ENCODE results near the gene RBKS.
A peak's percentile ranks its signal among the peaks of the same experiment; 100 is the strongest.

The RBKS gene

DNA sequence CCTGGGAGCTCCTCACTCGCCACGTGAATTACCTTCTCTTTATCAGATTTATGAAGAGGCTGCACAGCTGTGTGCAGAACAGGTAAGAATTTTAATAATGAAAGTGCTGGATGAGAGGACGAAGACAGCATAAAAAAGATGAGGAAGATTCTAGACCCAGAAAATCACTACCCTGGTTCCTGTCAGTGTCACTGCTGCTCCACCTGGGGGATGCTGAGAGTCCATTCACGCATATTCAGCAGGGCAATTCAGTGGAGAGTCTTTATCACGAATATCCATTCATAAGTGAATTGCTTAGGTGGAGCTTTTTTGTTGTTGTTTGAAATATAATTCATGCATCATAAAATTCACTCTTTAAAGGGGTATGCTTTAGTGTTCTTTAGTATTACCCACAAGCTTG is 66.6 kb downstream of the RBKS start:
- no peak for TF ChIP-seq POLR2A (IDR thresholded peaks at IDR 0.05; ENCODE audit: low read depth, low read length)
- DNase-seq (ENCODE audit: insufficient read length, low spot score) (no peak), FAIRE-seq (no peak)

- no peak for TF ChIP-seq POLR2A (IDR thresholded peaks at IDR 0.05; ENCODE audit: low read depth, low read length)
- no peak for DNase-seq (ENCODE audit: insufficient read length, low spot score)
- FAIRE-seq = no peak
Observed at GRCh38 chr2:27823135-27823534, 67.1 kb downstream of the RBKS start.

DNA sequence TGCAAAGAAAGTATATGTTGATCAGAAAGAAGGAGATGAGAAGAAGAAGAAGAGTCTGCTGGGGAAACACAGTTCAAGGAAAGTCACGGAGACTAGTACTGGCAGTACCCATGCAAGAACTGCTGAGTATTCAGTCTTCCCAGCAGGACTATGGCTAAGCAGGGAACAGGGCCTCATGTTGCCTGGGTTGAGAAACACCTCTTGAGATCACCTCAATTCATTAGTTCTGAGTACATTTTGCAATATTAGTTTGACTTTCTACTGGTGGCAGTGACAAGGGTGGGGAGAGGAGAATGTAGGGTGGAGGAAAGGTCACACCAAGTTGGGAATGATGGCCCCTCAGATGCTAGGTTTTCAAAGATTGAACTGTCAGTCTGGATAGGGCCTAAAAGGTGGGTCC is 68.1 kb downstream of the RBKS start:
- no peak for TF ChIP-seq POLR2A (IDR thresholded peaks at IDR 0.05; ENCODE audit: low read depth, low read length)
- DNase-seq (ENCODE audit: insufficient read length, low spot score) = no peak
- FAIRE-seq = no peak

DNA sequence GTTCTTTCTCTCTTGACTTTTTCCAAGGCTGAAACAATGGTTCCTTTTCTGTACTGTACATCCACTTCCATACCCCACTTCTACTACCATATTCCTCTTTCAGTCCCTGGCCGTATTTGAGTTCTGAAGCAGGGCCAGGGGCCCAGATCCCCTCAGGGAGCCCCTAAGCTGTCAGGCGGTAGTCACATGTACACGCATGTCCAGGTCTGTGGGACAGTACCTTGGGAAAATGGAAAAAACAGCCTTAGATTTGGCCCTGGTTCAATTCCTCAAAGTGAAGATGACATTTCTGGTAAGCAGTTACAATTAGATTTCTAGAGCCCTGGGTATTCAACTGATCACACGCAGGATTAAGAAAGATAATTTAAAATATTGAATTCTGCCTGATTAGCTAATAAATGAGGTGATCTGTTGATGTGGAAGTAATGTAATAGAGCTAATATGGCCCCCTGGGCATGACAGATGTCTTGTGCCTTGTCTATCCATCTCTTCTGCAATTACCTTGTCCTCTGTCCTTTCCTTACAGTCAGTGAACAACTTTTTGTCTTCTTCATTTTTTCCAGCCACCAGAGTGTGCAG is 74.2 kb downstream of the RBKS start:
- no peak for TF ChIP-seq POLR2A (IDR thresholded peaks at IDR 0.05; ENCODE audit: low read depth, low read length)
- DNase-seq (ENCODE audit: insufficient read length, low spot score) (no peak), FAIRE-seq (no peak)

DNA sequence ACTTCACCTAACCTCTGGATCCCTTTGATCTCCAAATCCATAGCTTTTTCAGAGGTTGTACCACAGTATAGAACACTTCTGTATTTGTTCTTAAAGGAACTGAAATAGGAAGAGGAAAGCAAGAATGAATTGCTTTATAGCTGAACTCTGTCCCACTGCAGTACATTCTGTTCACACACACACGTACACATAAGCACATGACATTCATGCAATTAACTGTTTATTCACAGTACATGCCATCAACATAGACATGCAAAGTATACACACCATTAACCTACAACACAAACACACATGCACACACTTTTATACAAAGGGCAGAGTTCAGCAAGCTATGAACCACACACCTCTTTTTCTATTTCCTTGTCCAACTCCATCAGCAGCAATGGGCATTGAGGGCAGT is 75.4 kb downstream of the RBKS start:
- no peak for DNase-seq (ENCODE audit: insufficient read length, low spot score)
- FAIRE-seq = peak; percentile 33
- TF ChIP-seq POLR2A (IDR thresholded peaks at IDR 0.05; ENCODE audit: low read depth, low read length) = no peak

DNA sequence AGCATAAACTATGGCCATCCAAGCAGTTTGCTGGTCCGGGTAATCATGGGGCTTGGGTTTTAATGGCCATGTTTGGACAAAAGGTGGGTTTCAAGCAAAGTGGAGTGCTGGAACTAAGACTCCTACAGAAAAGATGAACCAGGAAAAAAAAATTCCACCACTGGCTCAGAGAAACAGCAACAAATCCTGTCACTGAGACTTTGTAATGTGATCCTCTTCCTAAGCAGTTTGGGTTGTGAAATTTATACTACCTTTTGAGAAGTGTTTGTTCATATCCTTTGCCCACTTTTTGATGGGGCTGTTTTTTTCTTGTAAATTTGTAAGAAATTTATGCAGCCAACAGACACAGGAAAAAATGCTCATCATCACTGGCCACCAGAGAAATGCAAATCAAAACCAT is 78.4 kb downstream of the RBKS start:
- DNase-seq (ENCODE audit: insufficient read length, low spot score) = no peak
- TF ChIP-seq POLR2A (IDR thresholded peaks at IDR 0.05; ENCODE audit: low read depth, low read length) = no peak
- FAIRE-seq = no peak

DNA sequence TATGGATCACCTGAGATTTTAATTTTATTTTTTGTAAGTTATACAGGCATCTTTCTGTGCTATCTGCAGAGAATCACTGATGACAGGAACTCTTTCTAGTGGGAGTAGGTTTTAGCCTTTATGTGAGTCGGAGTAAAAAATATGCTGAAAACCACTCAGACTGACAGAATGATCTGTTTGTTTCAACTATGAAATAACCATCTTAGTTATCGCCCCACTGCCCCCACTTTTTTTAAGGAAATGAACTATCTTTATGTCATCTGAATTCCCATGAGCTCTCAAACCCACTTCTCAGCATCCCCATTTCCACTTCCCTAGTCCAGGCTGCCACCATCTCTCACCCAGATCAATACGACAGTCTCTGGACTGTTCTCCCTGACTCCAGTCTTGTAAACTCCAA is 79.7 kb downstream of the RBKS start:
- no peak for FAIRE-seq
- no peak for DNase-seq (ENCODE audit: insufficient read length, low spot score)
- no peak for TF ChIP-seq POLR2A (IDR thresholded peaks at IDR 0.05; ENCODE audit: low read depth, low read length)

DNA sequence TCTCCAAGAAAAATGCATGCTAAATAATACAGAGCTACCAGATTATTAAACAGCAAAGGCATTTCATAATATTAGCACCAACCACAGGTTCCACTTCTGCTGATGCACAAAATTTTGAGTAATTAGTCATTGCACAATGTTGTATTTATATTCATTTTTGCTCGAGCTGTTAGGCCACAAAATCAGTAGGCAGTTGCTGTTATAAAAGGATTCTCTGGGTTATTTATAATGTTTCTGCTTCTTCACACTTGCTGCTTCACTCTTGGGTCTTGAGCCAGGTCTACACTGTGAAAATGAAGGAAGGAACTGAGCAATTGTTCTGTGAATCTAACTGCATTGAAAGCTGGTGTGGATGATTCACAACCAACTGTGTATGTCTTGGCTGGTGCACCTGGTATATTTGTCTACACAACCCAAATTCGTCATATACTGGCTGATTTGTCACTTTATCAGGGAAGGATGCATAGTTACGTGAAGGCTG is 80.4 kb downstream of the RBKS start:
- peak; percentile 99 for FAIRE-seq

DNA sequence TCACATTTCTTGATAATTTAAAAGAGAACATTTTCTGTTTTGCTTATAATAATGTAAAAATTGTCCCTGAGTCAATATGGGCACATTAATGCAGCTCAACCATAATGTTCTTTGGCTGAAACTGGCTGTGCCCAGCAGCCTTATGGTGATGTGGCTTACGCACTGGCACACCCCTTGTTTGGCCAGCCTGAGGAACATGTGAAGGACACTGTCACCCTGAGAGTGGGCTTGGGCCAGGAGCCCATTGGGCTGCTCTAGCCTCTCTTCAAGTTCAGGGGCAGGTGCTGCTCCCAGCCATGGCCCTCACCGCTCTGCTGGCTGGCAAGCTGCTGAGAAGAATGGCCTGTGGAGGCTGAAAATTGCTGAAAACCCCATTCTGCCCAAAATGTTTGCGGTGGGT is 81.2 kb downstream of the RBKS start:
- FAIRE-seq = no peak
- no peak for TF ChIP-seq POLR2A (IDR thresholded peaks at IDR 0.05; ENCODE audit: low read depth, low read length)
- DNase-seq (ENCODE audit: insufficient read length, low spot score) = no peak

More for the DNA sequence above, 80.4 kb downstream of the RBKS start:
- no peak for TF ChIP-seq POLR2A (IDR thresholded peaks at IDR 0.05; ENCODE audit: low read depth, low read length)
- DNase-seq (ENCODE audit: insufficient read length, low spot score) = peak; percentile 48

DNA sequence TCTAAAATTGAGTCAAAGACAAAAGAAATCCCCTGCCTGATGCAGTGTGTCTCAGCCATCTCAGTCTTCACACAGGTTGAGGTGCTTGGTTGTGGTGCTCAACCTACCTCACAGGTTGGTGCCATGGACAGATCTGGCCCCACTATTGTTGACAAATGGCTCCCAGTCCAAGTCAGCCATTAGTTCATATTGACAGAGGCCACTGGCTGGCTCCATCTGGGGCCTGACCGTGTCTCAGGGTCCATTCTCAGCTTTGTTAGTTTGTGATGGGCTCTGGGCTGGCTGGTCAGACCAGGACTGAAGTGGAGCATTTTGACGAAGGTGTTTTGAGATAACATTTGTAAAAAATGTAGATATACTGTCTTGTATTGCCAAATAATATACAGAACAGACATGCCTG is 81.8 kb downstream of the RBKS start:
- FAIRE-seq = no peak
- no peak for DNase-seq (ENCODE audit: insufficient read length, low spot score)
- TF ChIP-seq POLR2A (IDR thresholded peaks at IDR 0.05; ENCODE audit: low read depth, low read length) = no peak

DNA sequence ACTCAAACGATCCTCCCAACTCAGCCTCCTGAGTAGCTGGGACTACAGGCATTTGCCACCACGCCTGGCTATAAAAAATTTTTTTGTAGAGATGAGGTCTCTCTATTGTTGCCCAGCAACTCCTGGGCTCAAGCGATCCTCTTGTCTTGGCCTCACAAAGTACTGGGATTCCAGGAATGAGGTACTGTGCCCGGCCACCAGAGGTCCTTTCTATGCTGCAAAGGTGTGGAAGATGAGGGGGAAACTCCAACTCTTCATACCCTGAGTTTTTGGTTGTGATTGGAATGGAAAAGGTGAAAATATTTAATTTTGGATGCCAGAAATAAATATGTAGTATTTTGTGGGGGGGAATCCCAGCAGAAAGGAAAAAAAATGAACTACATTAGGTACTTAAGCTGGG is 82.7 kb downstream of the RBKS start:
- TF ChIP-seq POLR2A (IDR thresholded peaks at IDR 0.05; ENCODE audit: low read depth, low read length) = no peak
- DNase-seq (ENCODE audit: insufficient read length, low spot score) (no peak), FAIRE-seq (no peak)

- FAIRE-seq = no peak
- TF ChIP-seq POLR2A (IDR thresholded peaks at IDR 0.05; ENCODE audit: low read depth, low read length) = no peak
- no peak for DNase-seq (ENCODE audit: insufficient read length, low spot score)
Observed at GRCh38 chr2:27806311-27807059, 83.7 kb downstream of the RBKS start.

- no peak for DNase-seq (ENCODE audit: insufficient read length, low spot score)
- FAIRE-seq = no peak
- TF ChIP-seq POLR2A (IDR thresholded peaks at IDR 0.05; ENCODE audit: low read depth, low read length) = no peak
Observed at GRCh38 chr2:27805180-27805579, 85.0 kb downstream of the RBKS start.

DNA sequence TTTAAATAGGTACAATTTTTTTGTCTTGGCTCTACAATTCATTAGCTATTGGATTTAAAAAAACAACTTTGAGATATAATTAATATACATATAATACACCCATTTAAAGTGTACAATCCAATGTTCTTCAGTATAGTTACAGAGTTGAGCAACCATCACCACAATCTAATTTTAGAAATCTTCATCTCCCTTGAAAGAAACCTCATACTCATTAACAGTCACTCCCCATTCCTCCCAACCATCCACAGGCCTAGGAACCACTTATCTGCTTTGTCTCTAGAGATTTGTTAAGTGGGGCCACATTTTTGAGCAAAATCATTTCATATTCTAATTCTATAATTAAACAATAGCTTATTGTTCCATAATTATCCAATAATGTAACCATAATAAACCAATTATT is 86.0 kb downstream of the RBKS start:
- DNase-seq (ENCODE audit: insufficient read length, low spot score) (no peak), FAIRE-seq (no peak)
- TF ChIP-seq POLR2A (IDR thresholded peaks at IDR 0.05; ENCODE audit: low read depth, low read length) = no peak

DNA sequence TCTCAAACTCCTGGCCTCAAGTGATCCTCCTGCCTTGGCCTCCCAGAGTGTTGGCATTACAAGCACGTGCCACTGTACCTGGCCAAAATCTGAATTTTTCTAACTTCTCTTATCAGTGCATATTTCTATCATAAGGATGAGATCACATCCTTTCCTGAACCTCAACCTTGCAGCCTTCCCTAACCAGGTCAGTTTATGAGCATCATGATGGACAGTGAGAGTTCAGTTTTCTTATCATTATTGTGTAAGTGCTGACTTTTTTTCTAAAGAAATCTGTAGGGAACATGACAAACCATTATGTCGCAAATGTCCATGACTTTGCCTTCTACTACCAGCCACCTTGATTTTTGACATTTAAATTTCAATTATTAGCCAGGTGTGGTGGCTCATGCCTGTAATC is 87.1 kb downstream of the RBKS start:
- no peak for FAIRE-seq
- TF ChIP-seq POLR2A (IDR thresholded peaks at IDR 0.05; ENCODE audit: low read depth, low read length) = no peak
- DNase-seq (ENCODE audit: insufficient read length, low spot score) = no peak

Data from H54 (cell line).